ENCODE results near the gene NFE2.
"Not testable (repeated sequence)": the region's sequence is repeated elsewhere in the genome, so short reads cannot be mapped to it uniquely, and the experiment has no call there.

The NFE2 gene

DNA sequence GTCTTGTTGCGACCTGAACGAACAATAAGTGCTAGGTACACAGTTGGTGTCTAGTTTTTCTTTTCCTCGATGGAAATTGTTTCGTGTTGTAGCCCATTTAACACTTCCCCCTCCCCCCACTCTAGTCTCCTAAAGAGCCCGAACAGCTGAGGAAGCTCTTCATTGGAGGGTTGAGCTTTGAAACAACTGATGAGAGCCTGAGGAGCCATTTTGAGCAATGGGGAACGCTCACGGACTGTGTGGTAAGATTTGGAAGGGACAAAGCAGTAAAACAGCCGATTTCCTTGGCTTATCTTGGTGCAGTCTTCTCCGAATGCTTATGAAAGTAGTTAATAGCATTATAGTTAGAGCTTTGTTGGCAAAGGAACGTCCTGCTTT, 19.6 kb downstream of the NFE2 start:
- DNase-seq = not testable (repeated sequence)

DNA sequence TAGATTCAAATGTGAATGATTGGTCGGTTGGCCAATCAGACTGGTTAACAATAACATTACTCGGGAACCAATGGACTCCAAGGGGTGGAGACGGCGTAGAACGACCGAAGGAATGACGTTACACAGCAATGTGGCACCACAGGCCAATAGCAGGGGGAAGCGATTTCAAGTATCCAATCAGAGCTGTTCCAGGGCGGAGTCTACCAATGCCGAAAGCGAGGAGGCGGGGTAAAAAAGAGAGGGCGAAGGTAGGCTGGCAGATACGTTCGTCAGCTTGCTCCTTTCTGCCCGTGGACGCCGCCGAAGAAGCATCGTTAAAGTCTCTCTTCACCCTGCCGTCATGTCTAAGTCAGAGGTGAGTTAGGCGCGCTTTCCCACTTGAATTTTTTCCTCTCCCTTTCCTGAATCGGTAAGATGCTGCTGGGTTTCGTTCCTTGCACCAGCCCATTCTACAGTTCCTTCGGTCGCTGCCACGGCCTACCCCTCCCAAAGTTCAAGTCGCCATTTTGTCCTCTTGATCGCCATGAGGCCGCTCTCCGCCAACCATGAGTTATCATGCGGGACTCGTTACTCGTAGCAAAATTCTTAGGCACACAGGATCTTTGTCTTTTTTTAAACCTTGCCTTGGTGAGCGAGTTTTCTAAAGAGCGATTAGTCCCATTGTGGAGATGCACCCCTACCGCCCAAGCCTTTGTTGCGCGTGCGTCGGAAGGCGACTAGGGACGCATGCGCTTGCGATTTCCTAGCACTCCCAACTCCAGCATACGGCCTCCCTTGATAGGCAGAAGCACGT, 20.2 kb downstream of the NFE2 start, which contains the start of gene HNRNPA1:
Gene HNRNPA1 (plus strand): TSS at position 259 of the 793 bp plus-strand sequence. CDS start 82 bp downstream, at position 341.
- DNase-seq = peak; percentile 98

DNA sequence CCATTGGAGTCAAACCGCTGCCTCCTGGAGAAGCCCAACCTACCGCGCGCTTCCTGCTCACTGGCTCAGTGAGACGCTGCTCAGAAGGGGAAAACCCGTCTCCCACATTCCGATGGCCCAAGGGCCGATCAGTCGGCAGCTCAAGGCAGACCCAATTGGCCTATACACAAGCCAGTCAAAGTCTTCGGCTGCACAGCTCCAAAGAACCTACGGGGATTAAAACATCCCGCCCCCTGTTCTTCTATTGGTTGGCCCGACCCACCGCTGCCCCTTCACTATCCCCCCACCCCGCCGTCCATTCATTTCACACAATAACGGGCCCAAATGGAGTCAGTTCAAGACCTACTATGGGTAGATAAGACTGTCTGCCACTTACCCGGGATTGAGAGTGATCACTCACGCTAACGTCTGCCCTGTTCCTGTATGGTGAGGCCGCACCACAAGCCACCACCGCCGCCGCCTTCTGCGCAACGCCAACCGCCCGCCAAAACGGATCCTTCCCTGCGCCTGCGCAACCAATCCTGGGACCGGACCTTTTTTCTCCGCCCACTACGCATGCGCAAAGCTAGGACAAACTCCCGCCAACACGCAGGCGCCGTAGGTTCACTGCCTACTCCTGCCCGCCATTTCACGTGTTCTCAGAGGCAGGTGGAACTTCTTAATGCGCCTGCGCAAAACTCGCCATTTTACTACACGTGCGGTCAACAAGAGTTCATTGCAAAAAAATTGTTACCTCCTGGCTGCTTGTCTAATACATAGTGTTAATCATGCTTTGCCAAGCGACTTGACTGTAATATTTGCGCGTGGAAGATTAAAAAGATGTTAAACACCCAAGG, 21.0 kb downstream of the NFE2 start, which contains the start of gene CBX5:
Gene CBX5 (minus strand): TSS at position 491 of the 836 bp plus-strand sequence. CDS start 22,472 bp downstream, outside the sequence.
- DNase-seq = peak; percentile 99

DNA sequence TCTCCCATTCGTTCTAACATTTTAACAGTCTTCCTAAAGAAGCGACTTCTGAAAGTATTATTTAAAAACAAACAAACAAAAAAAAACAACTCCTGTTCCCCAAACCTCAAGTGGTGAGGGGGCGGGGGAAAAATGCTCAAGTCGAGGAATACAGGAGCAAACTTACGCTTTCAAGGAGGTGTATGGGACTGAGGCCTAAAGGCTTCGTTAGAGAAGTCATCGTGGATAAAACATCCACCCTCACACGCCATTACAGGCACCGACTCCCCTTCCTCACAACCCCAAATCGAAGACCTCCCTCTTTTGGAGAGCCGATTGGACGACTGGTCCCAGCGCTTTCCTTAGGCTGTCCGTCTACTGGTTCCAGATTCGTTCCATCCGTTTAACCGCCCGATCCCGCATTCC, 21.6 kb downstream of the NFE2 start:
- no peak for DNase-seq

DNA sequence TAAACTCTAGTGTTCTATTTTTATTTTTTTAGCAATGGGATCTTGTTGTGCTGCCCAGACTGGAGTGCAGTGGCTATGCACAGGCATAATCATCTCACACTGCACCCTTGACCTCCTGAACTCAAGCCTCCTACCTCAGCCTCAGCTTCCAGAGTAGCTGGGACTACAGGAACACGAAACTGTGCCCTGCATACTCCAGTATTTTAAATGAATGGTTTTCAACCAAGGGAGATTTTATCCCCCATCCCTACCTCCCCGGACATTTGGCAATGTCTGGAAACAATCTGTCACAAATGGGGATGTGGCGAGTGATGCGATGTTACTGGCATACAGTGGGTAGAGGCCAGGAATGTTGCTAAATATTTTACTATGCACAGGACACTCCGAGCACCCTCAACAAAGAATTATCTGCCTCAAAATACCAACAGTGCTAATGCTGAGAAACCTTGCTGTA, 23.0 kb downstream of the NFE2 start:
- DNase-seq = no peak

DNA sequence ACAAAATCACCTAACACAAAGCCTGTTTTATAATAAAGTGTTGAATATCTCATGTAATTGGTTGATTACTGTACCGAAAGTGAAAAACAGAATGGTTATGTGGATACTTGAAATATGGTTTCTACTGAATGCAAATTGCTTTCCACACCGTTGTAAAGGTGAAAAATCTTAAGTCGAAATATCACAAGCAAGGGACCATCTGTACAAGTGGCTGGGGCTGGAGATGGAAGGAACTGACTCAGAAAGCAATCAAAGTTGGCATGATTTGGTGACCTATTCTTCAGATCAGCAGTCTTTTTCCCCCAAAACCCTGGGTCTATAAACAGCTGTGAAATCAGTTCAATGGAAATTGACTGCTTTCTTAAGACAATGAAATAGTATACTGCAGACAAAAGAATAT, 24.4 kb downstream of the NFE2 start:
- no peak for DNase-seq

DNA sequence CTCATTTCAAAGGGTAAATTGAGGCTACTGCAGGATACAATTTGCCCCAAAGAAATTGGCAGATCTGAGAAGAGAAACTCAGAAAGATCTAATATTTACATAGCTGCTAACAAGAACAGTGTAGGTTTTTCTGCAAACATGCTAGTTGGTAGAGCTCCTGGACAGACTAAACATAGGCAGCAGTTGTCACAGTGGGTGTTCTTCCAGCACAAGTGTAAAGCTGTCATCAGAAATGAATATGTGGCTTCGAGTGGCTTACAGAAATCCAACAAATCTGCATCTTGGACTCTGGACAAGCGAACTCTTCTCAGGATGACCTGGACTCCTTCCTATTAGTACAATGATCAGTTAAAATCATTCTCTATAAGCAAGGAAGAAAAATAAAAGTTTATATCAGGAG, 26.8 kb downstream of the NFE2 start:
- DNase-seq = no peak

DNA sequence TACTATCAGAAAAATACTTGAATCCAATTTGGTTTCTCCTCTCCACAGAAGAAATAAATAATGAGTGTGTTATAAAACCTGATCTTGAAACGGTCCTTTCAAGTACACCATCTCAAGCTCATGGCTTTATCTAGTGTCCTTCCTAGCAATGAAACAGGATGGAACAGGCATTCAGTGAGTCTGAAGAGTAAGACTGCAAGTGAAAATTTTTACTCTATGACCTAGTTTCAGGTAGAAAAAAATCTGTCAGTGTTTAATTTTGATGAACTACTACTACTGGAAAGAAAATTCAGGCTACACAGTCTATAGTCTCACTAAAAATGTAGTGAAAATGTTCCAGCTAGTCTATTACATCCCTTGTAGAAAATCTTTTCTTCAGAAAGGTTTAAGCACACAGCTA, 28.6 kb downstream of the NFE2 start:
- no peak for DNase-seq

DNA sequence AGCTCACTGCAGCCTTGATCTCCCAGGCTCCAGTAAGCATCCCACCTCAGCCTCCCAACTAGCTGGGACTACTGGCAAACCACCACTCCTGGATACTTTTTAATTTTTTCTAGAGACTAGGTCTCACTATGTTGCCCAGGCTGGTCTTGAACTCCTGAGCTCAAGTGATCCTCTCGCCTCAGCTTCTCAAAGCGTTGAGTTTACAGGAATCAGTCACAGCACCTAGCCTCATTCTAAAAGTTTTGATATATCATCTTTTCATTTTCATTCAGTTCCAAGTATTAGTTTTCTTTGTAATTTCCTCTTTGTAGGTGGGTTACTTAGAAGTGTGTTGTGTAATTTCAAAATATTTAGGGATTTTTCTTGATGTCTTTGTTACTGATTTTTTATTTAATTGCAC, 30.5 kb downstream of the NFE2 start:
- DNase-seq = peak; percentile 25

DNA sequence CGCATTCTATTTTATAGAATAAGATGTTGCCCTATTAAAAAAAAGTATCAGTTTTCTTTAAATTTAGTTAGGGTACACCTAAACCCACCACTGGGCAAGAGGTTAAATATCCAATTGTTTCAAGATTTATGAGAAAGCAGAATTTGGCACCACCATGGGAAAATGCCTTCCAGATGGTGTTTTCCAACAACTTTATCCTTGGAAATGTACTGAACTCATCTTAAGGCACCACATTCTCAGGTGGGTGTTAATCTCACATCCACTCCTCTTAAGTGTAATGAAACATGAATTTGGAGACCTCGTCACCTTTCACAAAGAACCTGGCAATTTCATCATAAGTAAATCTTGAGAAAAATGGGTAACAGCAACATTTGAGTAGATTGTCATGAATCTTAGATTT, 34.0 kb downstream of the NFE2 start:
- DNase-seq = no peak

DNA sequence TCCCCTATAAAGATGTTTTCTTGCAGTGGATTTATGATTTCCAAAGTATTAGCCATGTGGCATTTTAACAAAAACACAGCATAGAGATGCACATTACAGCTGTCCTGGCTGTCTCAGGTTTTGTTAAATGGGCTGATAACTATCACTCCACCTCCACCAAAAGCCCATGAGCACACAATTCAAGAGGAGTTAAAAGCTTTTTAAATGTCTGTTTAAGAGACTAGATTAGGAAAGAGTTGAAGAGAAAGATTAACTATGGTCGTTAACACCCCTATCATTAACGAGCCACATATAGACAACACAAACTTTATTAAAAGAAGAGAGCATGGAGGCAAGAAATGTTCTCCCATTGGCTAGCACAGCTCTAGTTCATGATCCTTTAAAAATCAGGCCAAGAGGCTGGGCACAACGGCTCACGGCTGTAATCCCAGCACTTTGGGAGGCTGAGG, 35.4 kb downstream of the NFE2 start:
- DNase-seq = no peak

DNA sequence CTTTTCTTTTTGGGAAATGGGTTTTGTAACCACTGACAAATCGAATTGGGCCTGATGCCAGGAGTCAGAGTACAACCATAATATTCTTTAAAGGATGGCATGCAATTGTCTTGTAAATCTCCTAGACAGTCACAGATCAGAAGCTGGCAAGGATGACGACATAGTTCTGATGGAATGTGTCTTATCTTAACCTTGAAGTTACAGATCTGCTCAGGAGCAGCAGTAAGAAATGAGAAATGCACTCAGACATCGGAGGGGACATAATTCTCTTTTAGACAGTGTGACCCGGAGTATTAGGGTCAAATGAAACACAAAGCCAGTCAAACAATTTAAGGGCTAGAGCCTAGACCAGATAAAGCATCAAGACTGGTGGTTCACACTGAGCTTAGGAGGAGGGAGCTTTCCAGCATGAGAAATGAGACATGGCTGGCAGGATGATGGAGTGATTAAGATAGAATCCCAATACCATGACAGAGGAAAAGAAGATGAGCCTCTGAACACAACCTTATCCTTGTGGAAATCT, 38.4 kb downstream of the NFE2 start:
- no peak for DNase-seq

DNA sequence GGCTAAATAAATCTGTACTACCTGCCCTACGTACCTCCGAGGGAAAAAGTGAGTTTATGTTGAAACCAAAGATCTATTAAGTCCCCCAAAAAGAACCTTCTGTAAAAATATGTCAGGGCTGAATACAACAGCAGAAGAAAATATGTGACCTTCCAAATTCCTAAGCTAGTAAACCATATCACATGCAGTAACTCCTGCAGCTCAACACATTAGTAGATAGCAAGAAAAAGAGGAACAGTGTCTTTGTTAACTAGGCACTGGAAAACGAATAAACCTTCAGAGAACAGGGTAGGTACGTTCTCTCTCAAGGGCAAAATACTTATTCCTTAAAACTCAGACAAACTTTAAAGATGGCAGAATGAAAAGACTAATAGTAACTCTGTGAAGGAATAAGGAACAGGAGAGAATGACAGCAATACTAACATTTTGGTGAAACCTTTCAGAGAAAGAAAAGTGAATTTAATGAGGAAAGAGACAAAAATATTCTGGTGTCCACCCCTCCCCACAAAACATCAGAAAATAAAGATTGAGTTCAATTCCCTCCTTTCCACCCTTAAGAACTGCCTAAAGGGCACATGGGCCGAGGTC, 38.9 kb downstream of the NFE2 start:
- no peak for DNase-seq

DNA sequence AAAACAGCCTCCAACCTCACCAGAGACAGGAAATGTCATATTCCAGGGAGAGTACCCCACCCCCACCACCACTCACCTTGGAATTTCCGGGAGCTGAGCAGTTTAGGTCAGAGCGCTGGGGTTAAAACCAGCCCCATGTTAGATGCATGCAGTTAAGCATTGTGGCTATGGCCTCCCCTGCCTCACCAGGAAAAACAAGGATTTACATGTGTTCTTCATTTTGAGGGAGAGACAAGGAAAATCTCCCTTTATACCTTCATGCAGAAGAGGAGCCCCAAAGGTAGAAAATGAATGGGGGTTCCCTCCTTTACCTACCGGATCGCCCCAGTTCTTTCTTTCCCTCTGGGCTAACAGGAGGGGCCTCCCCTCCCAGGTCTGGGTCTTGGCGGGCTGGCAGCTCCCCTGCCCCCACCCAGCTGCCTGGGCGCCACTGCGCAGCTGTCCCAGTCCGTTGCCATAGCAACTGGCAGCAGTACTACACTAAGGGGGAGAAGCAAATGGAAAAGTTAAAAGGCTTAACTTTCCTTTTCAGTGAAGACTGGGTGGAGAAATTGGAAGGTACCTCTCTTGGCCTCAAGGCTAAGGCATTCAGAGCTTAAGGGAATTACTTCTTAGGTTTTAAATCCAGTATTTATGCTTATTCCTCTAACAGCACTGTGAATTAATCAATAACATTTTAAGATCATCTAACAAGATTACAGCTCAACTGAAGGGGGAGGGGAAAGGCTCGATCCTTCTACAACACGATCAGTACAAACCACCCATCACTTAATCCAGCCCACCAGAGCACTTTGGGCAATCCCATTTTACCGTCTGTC, 41.4 kb downstream of the NFE2 start:
- peak; percentile 49 for DNase-seq

DNA sequence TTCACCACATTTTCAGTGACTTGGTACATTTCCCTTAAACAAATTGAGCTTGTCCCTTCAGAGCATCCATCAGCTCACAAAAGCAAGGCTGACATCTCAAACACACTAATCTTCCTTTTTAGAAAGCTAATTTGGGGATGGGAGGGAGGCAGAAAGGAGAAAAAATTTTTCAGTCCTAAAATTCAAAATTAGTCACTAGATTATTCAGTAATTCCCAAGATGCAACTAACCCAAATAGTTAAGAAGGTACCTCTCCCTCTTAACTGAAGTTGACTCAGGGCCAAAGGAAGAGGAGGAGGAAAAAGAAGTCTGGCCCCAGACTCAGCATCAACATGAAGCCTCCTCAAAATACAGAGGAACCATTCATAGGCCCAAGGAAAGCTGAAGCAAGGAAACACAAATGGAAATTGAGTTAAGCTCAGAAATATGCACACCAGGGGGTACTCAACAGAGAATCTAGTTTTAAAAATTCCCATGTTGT, 42.6 kb downstream of the NFE2 start:
- no peak for DNase-seq

DNA sequence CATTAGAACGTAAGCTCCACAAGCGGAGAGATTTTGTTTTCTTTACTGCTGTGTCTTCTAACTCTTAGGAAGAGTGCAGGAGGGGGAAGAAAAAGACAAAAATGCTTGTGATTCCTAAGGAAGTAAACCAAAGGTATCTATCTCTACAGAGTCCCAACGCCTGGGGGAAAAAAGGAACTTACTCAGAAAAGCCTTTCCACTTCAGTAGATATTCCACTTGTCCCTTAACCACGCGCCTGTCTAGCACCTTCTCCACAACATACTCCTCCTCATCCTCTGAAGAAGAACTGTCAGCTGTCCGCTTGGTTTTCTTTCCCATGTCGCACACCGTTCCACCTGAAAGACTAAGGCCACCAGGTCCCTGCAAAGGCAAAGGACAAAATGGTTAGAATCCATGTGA, 43.5 kb downstream of the NFE2 start:
- DNase-seq = no peak

DNA sequence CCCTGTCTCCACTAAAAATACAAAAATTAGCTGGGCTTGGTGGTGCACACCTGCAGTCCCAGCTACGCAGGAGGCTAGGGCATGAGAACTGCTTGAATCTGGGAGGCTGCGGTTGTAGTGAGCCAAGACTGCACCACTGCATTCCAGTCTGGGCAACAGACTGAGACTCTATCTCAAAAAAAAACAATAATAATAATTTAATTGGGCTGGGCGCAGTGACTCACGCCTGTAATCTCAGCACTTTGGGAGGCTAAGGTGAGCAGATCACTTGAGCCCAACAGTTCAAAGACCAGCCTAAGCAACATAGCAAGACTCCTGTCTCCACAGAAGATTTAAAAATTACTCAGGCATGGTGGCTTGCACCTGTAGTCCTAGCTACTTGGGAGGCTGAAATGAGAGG, 47.6 kb downstream of the NFE2 start:
- no peak for DNase-seq

DNA sequence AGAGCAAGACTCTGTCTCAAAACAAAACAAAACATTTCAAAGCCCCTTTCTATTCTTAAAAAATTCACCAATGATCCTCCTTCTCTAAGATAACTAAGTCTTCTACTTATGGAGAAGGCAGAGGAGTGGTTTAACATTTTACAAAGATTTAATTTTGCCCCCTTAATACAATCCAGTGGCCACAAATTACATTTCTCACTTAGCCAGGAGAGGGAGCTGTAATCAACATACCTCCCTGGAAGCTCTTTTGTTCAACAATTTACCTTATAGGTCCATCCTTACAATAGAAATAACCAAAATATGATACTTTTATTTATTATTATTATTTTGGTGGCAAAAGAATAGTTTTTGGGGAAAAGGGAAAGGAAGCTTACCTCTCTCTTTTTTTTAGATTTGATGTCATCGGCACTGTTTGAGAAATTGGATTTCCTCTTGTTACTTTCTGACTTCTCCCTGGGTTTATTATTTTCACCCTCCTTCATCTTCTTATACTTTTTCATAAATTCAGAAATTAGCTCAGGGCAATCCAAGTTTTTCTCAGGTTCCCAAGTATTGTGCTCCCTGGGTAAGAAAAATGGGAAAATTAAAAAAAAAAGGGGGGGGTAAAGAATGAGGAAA, 49.0 kb downstream of the NFE2 start:
- no peak for DNase-seq

DNA sequence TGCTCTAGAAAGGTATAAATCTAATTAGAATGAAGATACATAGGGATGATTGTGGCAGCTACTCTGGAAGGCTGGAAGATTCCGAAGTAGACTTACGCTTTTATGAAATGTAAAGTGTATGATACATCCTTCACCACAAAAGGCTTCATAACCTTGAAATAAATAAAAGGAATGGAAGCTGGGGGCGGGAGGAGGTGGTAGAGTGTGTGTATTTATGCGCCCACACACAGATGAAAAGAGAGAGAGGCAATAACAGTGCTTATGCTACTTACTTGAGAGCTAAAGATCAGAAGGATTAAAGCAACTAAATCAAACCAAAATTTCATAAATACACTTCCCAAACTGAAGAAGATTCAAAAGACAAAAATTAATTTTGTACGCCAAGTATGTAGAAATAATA, 51.3 kb downstream of the NFE2 start:
- no peak for DNase-seq

DNA sequence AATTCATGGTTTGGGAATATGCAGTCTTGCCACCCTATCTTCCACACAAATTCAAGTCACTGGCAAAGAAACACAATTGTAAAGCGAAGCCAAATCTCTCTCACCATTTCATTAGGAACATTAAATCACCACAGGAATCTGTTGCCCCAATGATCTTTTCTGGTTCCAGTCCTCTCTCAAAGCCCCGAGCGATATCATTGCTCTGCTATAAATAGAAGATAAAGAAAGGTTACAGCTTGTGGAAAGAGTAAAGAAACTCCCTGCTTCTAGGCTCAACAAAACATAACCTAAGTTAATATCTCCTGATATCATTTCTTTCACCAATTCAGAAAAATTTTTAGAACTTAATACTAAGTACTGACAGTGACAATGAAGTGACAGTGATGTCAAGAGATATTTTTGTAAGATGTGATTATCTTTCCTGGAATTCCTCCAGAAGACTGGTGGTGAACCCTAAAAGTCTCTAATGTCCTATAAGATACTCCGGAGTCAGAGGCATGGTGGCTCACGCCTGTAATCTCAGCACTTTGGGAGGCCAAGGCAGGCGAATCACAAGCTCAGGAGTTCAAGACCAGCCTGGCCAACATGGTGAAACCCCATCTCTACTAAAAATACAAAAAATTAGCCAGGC, 54.7 kb downstream of the NFE2 start:
- no peak for DNase-seq
